Panc1 (cell line): Measurements from ENCODE around the gene DDB1. TPM values are rescaled to one million over a fixed set of nuclear protein-coding genes. Genes with fewer than 3 reads are reported as not detected.
A peak's percentile ranks its signal among the peaks of the same experiment; 100 is the strongest.

Experiments used
- ATAC-seq: fragments of 200-7000 bp; cut with Tn5 transposase; 2 replicates; pipeline ENCODE4 v1.9.1; 2020; ENCODE audit warnings: mild to moderate bottlenecking, moderate library complexity
- BruUV-seq: library from RNA; stranded (reverse); fragments of 400-500 nt; replicated peaks from 2 replicates; lab custom pipeline; 2021; lab: Mats Ljungman, UMichigan
- CTCF ChIA-PET: fragments of 300-600 bp; sonication (Branson Sonifier 250); formaldehyde crosslinking; loops from one replicate; lab custom pipeline; 2022; ENCODE audit warnings: antibody characterized with exemption; lab: Charles Lee
- POLR2A ChIA-PET: fragments of 300-600 bp; sonication (Branson Sonifier 250); formaldehyde crosslinking; loops from one replicate; lab custom pipeline; 2022; ENCODE audit warnings: antibody characterized with exemption; lab: Charles Lee
- DNase-seq: peaks from one replicate; pipeline ENCODE4 v3.0.0-alpha.2; 2010; ENCODE audit warnings: low read depth, low spot score
- H3K27ac ChIP-seq: 2 replicates; pipeline ENCODE4 v1.5.1; 2011; ENCODE audit warnings: mild to moderate bottlenecking, low read length, inconsistent platforms
- H3K27me3 ChIP-seq: fragments of 200-500 bp; sonication (Bioruptor generic); 2 replicates; pipeline ENCODE4 v1.6.0; 2014; ENCODE audit warnings: low read length, inconsistent platforms; ENCODE audit not compliant: control insufficient read depth, insufficient read depth
- H3K36me3 ChIP-seq: fragments of 200-500 bp; sonication (Bioruptor generic); 2 replicates; pipeline ENCODE4 v1.5.1; 2014; ENCODE audit warnings: inconsistent platforms, mild to moderate bottlenecking, low read length, moderate library complexity; ENCODE audit not compliant: control insufficient read depth, insufficient read depth
- H3K4me1 ChIP-seq: 2 replicates; pipeline ENCODE4 v1.5.1; 2011; ENCODE audit warnings: inconsistent platforms, mild to moderate bottlenecking, low read length, moderate library complexity; ENCODE audit not compliant: control insufficient read depth, insufficient read depth
- H3K4me3 ChIP-seq, 2 experiments: 2 replicates each; pipeline ENCODE4 v1.5.1; 2011 to 2012; ENCODE audit warnings: low read depth in 2 of 2, low read length in 2 of 2, mild to moderate bottlenecking in 2 of 2, inconsistent platforms in 1 of 2, moderate library complexity in 1 of 2
- H3K9me3 ChIP-seq: fragments of 200-500 bp; sonication (Bioruptor generic); 2 replicates; pipeline ENCODE4 v1.5.1; 2014; ENCODE audit warnings: low read depth, mild to moderate bottlenecking, inconsistent platforms, low read length, moderate library complexity; ENCODE audit not compliant: control insufficient read depth, insufficient read depth
- CTCF ChIP-seq: fragments of 450-650 bp; IDR thresholded peaks from 2 replicates; pipeline ENCODE4 v1.5.1; 2017; ENCODE audit warnings: mild to moderate bottlenecking
- POLR2AphosphoS5 ChIP-seq: IDR thresholded peaks from 2 replicates; pipeline ENCODE4 v1.6.1; 2012; ENCODE audit warnings: mild to moderate bottlenecking, low read depth, low read length, moderate library complexity
- REST ChIP-seq, 2 experiments: IDR thresholded peaks; 2 replicates each; pipeline ENCODE4 v1.6.1; 2011 to 2012; ENCODE audit warnings: low read depth in 2 of 2, control low read depth in 1 of 2, low read length in 1 of 2, mild to moderate bottlenecking in 1 of 2, moderate library complexity in 1 of 2; ENCODE audit not compliant: insufficient read depth in 1 of 2
- SIN3A ChIP-seq: IDR thresholded peaks from 2 replicates; pipeline ENCODE4 v1.6.1; 2012; ENCODE audit warnings: low read depth, mild to moderate bottlenecking, low read length, moderate library complexity, borderline replicate concordance; ENCODE audit not compliant: insufficient read depth
- TCF7L2 ChIP-seq: IDR thresholded peaks from 2 replicates; pipeline ENCODE4 v1.6.1; 2011; ENCODE audit warnings: mild to moderate bottlenecking, low read depth, low read length, inconsistent platforms
- in situ Hi-C: cut with HindIII; loops from 2 replicates; pipeline ENCODE4 v1.10.0; 2016; ENCODE audit warnings: low sequenced_read_pairs, low pct_unique_long_range_greater_than_20kb
- intact Hi-C: fragments of 100-400 bp; cut with micrococcal nuclease; formaldehyde crosslinking; loops from one replicate; pipeline ENCODE4 v1.10.0; 2022; ENCODE audit not compliant: unreplicated experiment
- total RNA-seq: library from RNA; stranded (reverse); gene quantifications from one replicate; pipeline ENCODE4 v1.2.1, GENCODE V29; 2021; ENCODE audit not compliant: unreplicated experiment

The DDB1 gene
- total RNA-seq, 1 experiment from 2014 or later = 217 TPM

- TF ChIP-seq SIN3A = no peak
- TF ChIP-seq REST (IDR thresholded peaks at IDR 0.05; ENCODE audit: insufficient read depth in 1 of 2, low read depth in 2 of 2, low read length in 1 of 2) = no peak
- ATAC-seq = no peak
- in situ Hi-C loops = no loop called here
- Histone ChIP-seq H3K27ac (peak overlapping the region; percentile 99; the same call in 1 of the 2 replicates), H3K9me3 (no peaks in the 10 kb centered on the region), H3K4me1 (peaks cover 12% of the 10 kb centered on the region), H3K4me3 (peak overlapping the region in 1 of 2 experiments; percentile 94; a peak in 2 of 4 replicates), H3K36me3 (peaks cover 31% of the 10 kb centered on the region), H3K27me3 (no peaks in the 10 kb centered on the region)
- CTCF ChIA-PET = no interaction called here
- intact Hi-C loops = no loop called here
- BruUV-seq = no TSS peak
- POLR2A ChIA-PET = no interaction called here
- DNase-seq = no peak
Measured at GRCh38 chr11:61364012-61364675, 31.2 kb upstream of the DDB1 start.

- no peak for TF ChIP-seq POLR2AphosphoS5
- no peak for TF ChIP-seq REST (IDR thresholded peaks at IDR 0.05; ENCODE audit: insufficient read depth in 1 of 2, low read depth in 2 of 2, low read length in 1 of 2)
- TF ChIP-seq CTCF = no peak
- no peak for TF ChIP-seq TCF7L2
- Histone ChIP-seq H3K4me1 (peaks cover 12% of the 10 kb centered on the region), H3K4me3 (peak overlapping the region; percentile 94 to 95), H3K36me3 (peaks cover 25% of the 10 kb centered on the region), H3K27ac (peak overlapping the region; percentile 99), H3K9me3 (no peaks in the 10 kb centered on the region), H3K27me3 (no peaks in the 10 kb centered on the region)
- in situ Hi-C loops (no loop called here), intact Hi-C loops (no loop called here)
- DNase-seq = no peak
- TSS peak; percentile 94 for BruUV-seq
- ChIA-PET CTCF (interaction anchor here (0.6 to 2.2 kb wide), 3 partner anchors 23 to 48 kb away, joined by 5 to 13 read pairs (median 13); no protein-coding TSS in a partner anchor), POLR2A (interaction anchor here (0.5 to 2.5 kb wide), 5 partner anchors 8 to 69 kb away, joined by 3 to 11 read pairs (median 9); partner anchors contain the start of genes CPSF7 and SDHAF2)
- ATAC-seq = peak; percentile 24
Measured at GRCh38 chr11:61362542-61362875, 29.6 kb upstream of the DDB1 start.
